Transverse colon (tissue), 4 donors: ENCODE results near the gene GOLPH3. TPM values are rescaled to one million over a fixed set of nuclear protein-coding genes. Genes with fewer than 3 reads are reported as not detected.

Experiments used
- small RNA-seq, 4 donors: library from RNA; depleted of rRNA; stranded (forward); fragments of <200 nt; gene quantifications; one replicate each; pipeline ENCODE3, GENCODE V24; 2016
- total RNA-seq, 4 donors: library from RNA; depleted of rRNA; stranded (reverse); fragments of >200 nt; gene quantifications; one replicate each; pipeline ENCODE4 v1.1.0, GENCODE V29; 2016

GOLPH3 gene
- total RNA-seq, 4 donors from 2014 or later: 52.1 to 666 (median 132) TPM

Small RNA genes lying within 50 kb of the gene (small RNA-seq; reads per million reads assigned to genes)
- 0 reads per million in 4 donors for gene RF00019

Other genes with a start within 250 kb of the GOLPH3 start
- gene MTMR12, start 138.6 kb upstream of the GOLPH3 start, total RNA-seq: 10 to 100 TPM; 10.1 to 27.9 (median 16.1) TPM